Measurements from ENCODE around the gene DCANP1.
A peak's percentile ranks its signal among the peaks of the same experiment; 100 is the strongest.

Gene DCANP1

DNA sequence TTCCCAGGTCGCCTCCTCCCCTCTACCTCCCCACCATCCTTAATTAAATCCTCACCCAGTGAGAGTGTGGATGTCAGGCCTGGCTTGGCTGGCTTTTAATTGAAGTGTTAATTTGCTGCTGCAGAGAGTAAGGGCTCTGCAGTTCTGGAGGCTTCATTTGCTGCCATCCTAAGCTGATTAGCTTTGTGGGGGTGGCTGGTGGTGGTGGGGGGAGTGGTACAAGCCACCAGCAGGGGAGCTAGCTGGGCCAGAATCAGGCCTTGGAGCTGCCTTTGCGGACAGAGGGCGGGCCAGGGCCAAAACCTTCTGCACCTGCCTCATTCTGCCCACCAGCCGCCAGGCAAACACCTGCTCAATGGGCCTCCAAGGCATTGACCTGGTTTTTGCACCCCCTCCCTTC lies 31.8 kb upstream of the DCANP1 start:
- no peak for DNase-seq

- DNase-seq = no peak
These were observed 30.5 kb upstream of the DCANP1 start for GRCh38 chr5:135477613-135478066.

DNA sequence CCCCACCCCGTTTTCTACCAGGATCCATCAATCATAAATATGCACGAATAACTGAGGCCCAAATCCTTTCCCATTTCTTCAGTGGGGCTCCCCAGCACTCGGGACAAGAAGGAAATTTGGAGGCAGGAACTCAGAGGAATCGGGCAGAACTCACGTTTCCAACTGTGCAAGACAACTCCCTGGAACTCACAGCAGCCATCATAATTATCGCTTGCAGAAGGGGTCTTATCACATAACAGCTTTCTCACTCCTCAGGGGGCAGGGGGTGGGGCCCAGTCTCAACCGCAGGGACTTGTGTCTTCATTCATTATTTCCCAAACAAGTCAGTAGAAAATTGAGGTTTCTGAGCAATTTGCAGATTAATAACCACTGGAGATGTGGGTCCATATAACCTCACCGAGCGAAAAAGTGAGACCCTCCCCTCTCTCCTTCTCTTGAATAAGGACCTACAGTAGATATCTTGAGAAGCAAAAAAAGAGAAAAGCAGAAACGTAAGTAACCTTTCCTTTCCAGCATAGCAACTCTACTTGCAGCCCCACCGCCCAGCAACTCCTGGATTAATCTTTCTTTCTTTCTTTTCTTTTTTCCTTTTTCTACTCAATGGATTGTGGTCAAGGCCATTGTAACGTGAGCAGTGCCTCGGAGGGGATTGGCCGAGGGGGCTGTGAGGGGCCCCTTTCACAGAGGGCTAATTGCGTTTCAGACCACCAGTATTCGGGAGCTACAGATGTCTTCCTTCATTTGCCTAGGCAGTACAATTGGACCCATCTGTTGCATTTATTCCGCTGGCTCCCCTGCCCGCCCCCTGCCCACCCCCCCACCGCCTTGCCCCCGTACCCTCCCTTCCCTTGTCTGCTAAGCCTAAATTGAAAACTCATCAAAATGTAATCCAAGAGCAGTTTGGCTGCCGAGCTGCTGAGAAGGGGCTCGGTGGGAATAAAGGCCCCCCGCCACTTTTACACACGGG lies 29.8 kb upstream of the DCANP1 start:
- no peak for DNase-seq

GRCh38 chr5:135473956-135474670 lies 27.0 kb upstream of the DCANP1 start:
- DNase-seq = no peak

DNA sequence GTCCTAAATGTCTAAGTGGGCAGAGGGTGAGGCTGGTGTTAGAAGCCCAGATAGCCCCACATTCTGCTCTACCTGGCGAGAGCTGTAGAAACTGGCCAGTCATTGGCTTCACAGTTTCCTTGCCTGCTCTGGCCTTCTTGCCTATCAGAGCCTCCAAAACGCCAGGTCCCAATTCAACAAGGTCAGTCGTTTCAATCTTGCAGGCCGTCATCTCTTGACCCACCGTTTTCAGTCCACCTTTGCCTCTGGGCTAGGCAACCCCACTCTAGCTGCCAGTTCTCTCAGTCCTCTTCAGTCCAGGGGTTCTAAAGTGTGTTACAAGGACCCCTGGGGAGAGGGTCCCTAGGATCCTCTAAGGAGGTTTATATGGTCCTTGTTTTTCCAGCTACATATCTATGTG lies 25.0 kb upstream of the DCANP1 start:
- no peak for DNase-seq

- no peak for DNase-seq
These were observed 24.6 kb upstream of the DCANP1 start for GRCh38 chr5:135471726-135472125.

- no peak for DNase-seq
These were observed 22.8 kb upstream of the DCANP1 start for GRCh38 chr5:135469911-135470310.

GRCh38 chr5:135468541-135468940 lies 21.4 kb upstream of the DCANP1 start:
- DNase-seq = no peak

DNA sequence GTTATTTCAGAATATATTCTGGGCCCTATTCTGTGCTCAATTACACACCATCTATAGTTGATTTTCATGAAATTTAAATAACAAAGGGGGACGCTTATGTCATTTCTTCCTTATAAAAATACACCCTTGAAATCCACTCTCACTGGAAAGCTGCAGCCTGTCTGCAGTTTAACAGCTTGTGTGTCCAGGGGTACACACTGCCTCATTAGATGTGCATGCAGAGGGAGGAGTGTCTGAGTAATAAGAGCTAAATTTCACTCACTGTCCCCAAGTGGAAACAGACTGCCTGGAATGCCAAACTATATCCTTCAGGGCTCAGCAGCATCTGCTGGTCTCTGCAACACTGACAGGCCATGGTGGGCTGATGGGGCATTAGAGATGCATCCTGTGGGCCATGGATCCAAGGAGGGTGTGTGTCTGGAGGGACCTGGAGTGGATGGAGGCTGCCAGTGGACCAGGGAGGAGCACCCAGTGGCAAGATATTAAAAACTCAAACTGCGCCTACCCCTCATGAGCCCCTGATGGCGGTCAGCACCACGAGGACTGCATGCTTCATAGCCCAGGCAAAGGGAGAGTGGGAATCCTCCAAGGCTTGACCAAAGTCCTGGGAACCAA lies 20.8 kb upstream of the DCANP1 start:
- DNase-seq = no peak

DNA sequence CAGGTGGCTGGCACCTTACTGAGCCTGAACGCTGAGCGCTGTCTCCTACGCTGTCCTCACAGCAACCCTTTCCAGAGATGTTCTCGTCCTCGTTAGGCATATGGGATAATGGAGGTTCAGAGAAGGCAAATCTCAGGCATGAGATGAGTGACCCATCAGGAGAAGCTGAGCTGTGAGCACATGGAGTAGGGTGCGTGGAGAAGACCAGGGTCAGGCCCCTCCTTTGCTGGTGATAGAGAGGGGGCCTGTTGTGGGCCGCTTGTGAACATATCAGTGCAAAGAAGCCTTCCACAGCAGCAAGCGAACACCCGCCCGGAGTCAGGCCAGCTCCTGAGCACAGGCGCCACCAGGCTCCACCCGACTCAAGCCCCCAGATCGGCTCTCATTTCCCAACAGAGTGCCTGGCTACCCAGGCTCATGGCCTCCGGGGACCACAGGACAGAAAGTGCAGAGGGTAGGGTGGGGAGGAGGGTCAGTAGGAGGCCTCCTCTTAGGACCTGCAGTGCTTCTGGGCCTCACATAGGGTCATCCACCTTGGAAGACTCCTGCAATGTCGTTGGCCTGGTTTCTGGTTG lies 20.0 kb upstream of the DCANP1 start:
- no peak for DNase-seq

DNA sequence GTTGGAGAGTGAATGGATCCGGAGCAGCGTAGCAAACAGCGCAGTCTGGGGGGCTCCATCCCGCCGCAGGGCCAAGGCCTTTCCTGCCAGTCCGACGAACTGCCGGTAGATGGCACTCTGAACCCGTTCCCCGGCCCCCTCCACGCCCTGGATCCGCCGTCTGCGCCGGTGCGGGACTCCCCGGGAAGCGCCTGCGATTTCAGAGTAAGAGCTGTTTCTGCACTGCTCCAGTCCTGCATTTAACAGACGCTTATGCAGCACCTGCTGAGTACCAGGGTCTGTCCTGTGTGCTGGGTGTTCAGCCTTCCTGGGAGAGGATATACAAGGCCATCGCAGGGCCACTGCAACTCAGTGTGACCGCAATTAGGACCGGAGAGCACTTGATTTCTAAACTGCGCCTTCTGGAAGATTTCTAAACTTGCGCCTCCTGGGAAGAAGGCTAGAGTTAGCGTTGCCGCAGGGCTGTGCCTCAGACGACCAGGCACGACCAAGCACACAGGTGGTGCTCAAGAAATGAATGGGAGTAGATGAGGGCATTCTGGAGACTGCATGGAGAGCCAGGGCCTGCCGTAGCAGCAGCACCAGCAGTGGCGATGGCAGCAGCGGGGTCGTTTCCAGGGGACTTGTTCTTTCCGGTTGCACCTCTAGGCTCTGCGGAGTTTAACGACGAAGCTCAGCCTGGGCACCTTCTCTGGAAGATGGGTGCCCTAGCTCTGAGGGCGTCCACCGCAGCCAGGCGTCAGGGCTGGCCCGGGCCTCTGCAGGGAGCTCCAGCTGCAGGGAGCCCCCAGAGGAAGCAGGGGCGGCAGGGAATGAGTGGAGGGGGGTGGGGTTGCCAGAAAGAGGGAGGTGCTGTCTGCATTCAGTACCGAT lies 19.3 kb upstream of the DCANP1 start:
- peak; percentile 39 for DNase-seq

- DNase-seq = no peak
These were observed 18.4 kb upstream of the DCANP1 start for GRCh38 chr5:135465391-135466122.

DNA sequence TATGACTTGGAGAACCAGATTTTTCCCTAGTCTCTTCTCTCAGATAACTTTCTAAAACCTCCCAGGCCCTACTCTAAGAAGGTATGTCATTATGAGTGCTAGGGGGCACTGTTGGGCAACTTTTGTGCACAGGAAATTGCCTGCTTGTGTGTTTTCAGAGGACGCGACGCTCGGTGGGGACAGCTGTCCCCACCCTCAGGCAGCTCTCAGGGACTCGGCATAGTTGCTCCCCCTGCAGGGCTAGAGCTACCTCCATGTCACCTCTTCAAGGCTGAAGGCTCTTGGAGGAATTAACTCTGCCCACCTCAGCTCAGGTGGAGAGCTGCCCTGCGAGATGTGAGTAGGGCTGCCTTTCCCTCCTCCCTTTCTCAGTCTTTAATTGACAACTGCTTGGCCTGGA lies 15.2 kb upstream of the DCANP1 start:
- peak; percentile 67 for DNase-seq

- no peak for DNase-seq
These were observed 14.5 kb upstream of the DCANP1 start for GRCh38 chr5:135461481-135462151.

- DNase-seq = no peak
These were observed 13.3 kb upstream of the DCANP1 start for GRCh38 chr5:135460246-135461033.

DNA sequence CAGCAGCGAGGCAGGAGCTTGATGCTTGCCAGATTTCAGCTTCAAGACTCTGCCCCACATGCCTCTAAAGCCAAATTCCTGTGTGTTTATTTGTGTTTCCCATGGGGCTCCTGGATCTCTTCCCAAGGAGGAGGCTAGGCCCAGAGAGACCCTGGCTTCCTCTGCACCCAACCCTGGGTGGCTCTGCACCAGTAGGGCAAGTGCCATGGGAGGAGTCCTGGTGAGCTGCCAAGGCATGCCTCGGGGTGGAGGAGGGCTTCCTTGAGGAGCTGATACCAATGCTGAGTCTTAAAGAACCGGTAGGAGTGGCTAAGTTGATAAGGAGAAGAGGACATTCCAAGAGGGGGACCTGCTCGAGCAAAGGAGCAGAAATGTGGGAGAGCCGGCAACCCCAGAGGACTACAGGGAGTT lies 11.8 kb upstream of the DCANP1 start:
- no peak for DNase-seq

DNA sequence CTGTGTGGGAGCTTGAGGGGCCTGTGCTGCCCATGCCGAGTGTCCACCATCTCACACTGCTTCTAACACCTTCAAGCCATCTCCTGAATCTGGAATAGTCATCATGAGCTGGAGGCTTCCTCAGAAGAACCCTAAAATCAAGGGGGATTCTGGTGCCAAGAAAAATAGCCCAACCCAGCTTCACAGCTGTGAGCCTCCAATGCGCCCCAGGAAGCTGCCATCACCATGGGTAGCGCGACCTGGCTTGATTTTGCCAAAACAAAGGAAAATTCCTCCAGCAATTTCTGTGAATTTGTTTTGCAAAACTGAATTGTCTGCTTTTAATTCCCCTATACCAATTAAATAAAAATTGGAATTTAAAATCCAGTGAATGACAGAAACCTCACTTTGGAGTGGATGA lies 11.2 kb upstream of the DCANP1 start:
- no peak for DNase-seq

DNA sequence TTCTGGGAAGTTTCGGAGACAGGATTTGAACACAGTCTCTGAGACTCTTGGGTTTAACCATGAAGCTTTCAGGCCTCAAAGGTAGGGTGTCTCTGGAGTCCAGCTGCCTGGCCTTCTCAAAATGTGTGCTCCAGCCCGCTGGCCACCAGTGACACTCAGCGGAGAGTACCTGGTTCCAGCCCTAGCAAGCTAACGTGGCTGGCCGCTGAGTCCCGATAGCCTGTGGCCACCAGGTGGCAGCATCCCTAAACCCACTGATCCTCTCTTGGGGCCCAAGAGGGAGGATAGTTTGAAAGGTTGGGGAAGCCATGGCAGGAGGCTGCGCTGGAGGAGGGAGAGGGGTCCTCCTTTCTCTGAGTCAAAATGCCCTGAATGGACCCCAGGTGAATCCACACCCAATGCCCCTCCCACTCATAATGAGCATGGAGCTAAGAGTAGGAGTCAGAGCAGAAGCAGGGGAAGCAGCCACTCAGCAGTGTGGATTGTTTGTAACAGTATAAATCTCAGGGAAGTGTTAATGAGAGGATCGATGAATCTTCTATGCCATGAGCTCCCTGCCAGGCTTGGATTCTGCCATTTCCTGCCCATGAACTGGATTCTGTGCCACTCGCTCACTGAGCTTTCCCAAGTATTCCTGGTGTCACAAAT lies 10.4 kb upstream of the DCANP1 start:
- DNase-seq = peak; percentile 30

Measured in NCI-H1092 treated with DMSO at 0.1 percent for 48 hours (cell line).